Breast epithelium (tissue), 4 donors: Measurements from ENCODE around the gene SGTA. TPM values are rescaled to one million over a fixed set of nuclear protein-coding genes. Genes with fewer than 3 reads are reported as not detected.

Experiments
- DNase-seq, 2 donors: peaks; one replicate each; pipeline ENCODE4 v3.0.0-alpha.2; 2019; ENCODE audit warnings: low spot score in 2 of 2
- H3K27ac ChIP-seq, 2 donors: fragments of 200-600 bp; sonication (generic) in 1 of 2; one replicate each; pipeline ENCODE4 v1.5.1; 2016 to 2019; ENCODE audit warnings: mild to moderate bottlenecking in 1 of 2
- H3K27me3 ChIP-seq, 2 donors: fragments of 200-600 bp; sonication (generic) in 1 of 2; one replicate each; pipeline versions ENCODE4 v1.5.1 to v1.6.0; 2017 to 2019; ENCODE audit warnings: control low read depth in 1 of 2, mild to moderate bottlenecking in 1 of 2
- H3K36me3 ChIP-seq: fragments of 200-600 bp; one replicate; pipeline ENCODE4 v1.5.1; 2019
- H3K4me1 ChIP-seq, 2 donors: fragments of 200-600 bp; sonication (generic); one replicate each; pipeline ENCODE4 v1.5.1; 2016 to 2019; ENCODE audit warnings: control low read depth in 1 of 2
- H3K4me3 ChIP-seq, 3 donors: fragments of 200-600 bp; sonication (generic); 1 replicate in 2 of 3; 2 replicates in 1 of 3; pipeline ENCODE4 v1.5.1; 2016 to 2019; ENCODE audit warnings: mild to moderate bottlenecking in 3 of 3, moderate library complexity in 2 of 3
- H3K9me3 ChIP-seq, 2 donors: fragments of 200-600 bp; sonication (generic) in 1 of 2; one replicate each; pipeline ENCODE4 v1.5.1; 2016 to 2019; ENCODE audit warnings: control low read depth in 1 of 2
- POLR2A ChIP-seq: fragments of 450-650 bp; IDR thresholded peaks from one replicate; pipeline ENCODE4 v1.6.1; 2016; ENCODE audit warnings: antibody characterized with exemption, mild to moderate bottlenecking, moderate library complexity
- POLR2AphosphoS5 ChIP-seq, 3 donors: sonication (generic); formaldehyde crosslinking; IDR thresholded peaks; one replicate each; pipeline ENCODE4 v1.6.1; 2017; ENCODE audit warnings: antibody characterized with exemption in 3 of 3
- intact Hi-C: fragments of 100-400 bp; cut with DNase I; formaldehyde crosslinking; loops from one replicate; pipeline ENCODE4 v1.15.1; 2023; ENCODE audit warnings: low total_unique reads
- total RNA-seq, 3 donors: library from RNA; depleted of rRNA; stranded (reverse); fragments of >200 nt; gene quantifications; one replicate each; pipeline ENCODE4 v1.1.0, GENCODE V29; 2016
- TF ChIP-seq, protein P1 (sequence below), 3 donors: fragments of 450-650 bp; IDR thresholded peaks; one replicate each; pipeline ENCODE4 v1.5.1; 2016 to 2017; ENCODE audit warnings: antibody characterized with exemption in 3 of 3, mild to moderate bottlenecking in 3 of 3, moderate library complexity in 3 of 3

The SGTA gene, protein sequence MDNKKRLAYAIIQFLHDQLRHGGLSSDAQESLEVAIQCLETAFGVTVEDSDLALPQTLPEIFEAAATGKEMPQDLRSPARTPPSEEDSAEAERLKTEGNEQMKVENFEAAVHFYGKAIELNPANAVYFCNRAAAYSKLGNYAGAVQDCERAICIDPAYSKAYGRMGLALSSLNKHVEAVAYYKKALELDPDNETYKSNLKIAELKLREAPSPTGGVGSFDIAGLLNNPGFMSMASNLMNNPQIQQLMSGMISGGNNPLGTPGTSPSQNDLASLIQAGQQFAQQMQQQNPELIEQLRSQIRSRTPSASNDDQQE
- total RNA-seq, result 10 to 100 TPM; 40.3 to 45.2 (median 42.1) TPM

DNA sequence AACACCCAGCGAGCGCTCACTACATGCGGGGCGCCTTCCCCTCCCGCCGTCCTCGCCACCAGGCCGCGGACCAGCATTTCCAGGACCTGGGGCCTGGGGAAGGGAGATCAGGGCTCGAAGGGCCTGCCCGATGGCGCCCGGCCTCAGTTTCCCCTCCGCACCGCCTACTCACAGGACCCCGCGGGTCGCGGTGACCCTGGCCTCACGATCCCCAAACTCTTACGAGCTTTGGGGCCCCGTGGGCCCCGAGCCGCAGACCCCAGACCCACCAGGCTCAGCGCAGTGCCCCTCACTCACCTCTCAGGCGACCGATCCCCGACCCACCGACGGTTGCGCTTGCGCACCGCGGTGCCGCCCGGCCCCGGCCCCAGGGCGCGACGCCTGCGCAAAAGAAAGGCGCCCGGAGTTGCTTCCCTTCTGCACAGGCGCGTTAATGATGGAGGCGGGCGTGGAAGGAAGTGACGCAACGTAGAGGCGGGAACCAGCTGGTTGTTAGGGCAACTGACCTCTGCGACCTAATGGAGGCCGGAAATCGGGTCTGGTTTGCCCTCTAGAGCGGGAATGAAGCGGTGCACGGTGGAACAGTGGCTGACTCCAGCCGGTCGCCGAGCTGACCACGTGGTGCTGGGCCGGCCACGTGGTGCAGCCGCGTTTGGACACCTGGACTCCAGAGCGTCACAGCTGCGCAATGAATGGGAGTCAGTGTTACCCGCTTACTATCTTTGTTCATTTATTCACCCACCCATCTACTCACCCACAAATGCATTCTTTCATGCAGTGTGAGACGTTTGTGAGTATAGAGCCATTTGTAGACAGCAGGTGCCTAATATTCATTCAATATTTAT, at the start of gene SGTA:
TSS of gene SGTA (minus strand) at position 338 of the 845 bp plus-strand sequence. CDS start 14,205 bp downstream, outside the sequence.
- Histone ChIP-seq H3K4me3 (peak within 1 kb of the TSS; percentile 88 to 99 (median 89)), H3K27ac (peak within 1 kb of the TSS; percentile 93 to 97), H3K4me1 (peaks cover 5 to 19% of the 10 kb centered on the region in 2 donors)

DNA sequence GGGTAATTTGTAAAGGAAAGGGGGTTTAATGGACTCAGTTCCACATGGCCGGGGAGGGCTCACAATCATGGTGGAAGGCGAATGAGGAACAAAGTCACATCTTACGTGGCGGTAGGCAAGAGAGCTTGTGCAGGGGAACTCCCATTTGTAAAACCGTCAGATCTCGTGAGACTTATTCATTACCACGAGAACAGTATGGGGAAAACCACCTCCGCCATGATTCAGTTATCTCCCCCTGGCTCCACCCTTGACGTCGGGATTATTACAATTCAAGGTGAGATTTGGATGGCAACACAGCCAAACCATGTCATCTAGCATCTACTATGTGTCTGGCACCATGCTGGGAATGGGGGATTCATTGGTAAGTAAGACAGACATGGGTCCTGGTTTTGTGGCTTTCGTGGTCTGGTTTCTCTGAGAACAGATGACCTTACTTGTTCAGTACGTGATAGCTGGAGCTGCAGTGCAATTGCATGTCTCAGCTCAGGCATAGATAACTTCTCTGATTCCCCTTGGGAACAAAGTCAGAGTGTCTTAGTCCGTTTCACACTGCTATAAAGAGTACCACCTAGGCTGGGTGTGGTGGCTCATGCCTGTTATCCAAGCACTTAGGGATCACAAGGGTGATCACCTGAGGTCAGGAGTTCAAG, 44.9 kb upstream of the SGTA start:
- peaks cover 22 to 41% of the 10 kb centered on the region in 2 donors for H3K9me3 ChIP-seq
- intact Hi-C loops, result no loop called here
- TF ChIP-seq POLR2A (no peak), POLR2AphosphoS5 (IDR thresholded peaks at IDR 0.05) (no peak)
- TF ChIP-seq, protein P1, sequence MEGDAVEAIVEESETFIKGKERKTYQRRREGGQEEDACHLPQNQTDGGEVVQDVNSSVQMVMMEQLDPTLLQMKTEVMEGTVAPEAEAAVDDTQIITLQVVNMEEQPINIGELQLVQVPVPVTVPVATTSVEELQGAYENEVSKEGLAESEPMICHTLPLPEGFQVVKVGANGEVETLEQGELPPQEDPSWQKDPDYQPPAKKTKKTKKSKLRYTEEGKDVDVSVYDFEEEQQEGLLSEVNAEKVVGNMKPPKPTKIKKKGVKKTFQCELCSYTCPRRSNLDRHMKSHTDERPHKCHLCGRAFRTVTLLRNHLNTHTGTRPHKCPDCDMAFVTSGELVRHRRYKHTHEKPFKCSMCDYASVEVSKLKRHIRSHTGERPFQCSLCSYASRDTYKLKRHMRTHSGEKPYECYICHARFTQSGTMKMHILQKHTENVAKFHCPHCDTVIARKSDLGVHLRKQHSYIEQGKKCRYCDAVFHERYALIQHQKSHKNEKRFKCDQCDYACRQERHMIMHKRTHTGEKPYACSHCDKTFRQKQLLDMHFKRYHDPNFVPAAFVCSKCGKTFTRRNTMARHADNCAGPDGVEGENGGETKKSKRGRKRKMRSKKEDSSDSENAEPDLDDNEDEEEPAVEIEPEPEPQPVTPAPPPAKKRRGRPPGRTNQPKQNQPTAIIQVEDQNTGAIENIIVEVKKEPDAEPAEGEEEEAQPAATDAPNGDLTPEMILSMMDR (IDR thresholded peaks at IDR 0.05), result no peak
- H3K27ac ChIP-seq, result no peak overlapping the region
- H3K36me3 ChIP-seq, result peaks cover 8% of the 10 kb centered on the region
- no peak for DNase-seq
- no peaks in the 10 kb centered on the region for H3K27me3 ChIP-seq
- no peaks in the 10 kb centered on the region for H3K4me1 ChIP-seq
- no peak overlapping the region for H3K4me3 ChIP-seq

More for the DNA sequence above, at the start of gene SGTA:
- intact Hi-C loops, result loop anchor here (5.0 kb wide), 1 partner anchor 1536 kb away; the partner anchor contains the start of gene MIDN
- Histone ChIP-seq H3K9me3 (no peaks in the 10 kb centered on the region), H3K36me3 (no peaks in the 10 kb centered on the region), H3K27me3 (no peaks in the 10 kb centered on the region)
- TF ChIP-seq, protein P1 (IDR thresholded peaks at IDR 0.05), result peak in 2 of 3 donors; percentile 45 to 73
- TF ChIP-seq POLR2A, result peak; percentile 84
- peak; percentile 64 to 88 (median 84) for TF ChIP-seq POLR2AphosphoS5 (IDR thresholded peaks at IDR 0.05)
- peak; percentile 98 for DNase-seq

DNA sequence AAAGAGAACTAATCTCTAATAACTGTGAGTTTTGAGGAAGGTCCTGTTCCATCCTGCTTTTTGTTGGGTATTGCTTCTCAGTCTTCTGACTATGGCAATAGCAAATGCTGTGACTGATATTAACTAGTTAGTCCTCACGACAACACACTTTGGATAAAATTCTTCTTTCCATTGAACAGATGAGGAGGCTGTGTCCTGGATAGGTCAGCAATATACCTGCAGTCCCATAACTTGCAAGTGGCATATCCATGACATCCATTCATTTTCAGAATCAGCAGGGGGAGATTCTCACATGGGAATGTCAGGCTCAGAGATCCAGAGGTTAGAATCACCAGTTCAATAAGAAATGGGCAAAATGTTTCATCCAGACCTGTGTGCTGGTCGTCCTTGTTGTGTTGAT, 43.9 kb upstream of the SGTA start:
- TF ChIP-seq POLR2A (no peak), POLR2AphosphoS5 (IDR thresholded peaks at IDR 0.05) (no peak)
- TF ChIP-seq, protein P1 (IDR thresholded peaks at IDR 0.05), result no peak

DNA sequence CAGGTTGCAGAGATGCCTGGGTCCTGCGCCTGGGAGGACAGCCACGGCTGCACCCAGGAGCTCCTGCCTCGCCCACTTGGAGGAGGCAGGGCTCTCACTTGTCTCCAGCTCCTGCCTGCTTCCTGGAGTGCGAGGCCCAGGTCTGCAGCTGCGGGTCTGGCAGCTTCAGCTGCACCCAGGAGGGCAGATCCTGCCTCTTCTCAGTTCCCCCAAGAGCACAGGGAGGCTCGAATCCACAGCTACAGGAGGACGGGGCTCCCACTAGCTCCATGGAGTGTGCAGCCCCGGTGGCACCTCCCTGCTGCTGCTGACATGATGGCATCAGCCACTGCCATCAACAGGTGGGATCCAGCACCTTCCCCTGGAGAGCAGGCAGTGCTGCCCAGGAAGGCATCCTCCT, 41.1 kb upstream of the SGTA start:
- Histone ChIP-seq H3K27me3 (no peaks in the 10 kb centered on the region), H3K4me1 (no peaks in the 10 kb centered on the region), H3K27ac (no peak overlapping the region), H3K4me3 (no peak overlapping the region), H3K36me3 (no peaks in the 10 kb centered on the region), H3K9me3 (peaks cover 1 to 10% of the 10 kb centered on the region in 2 donors)
- TF ChIP-seq POLR2A, result no peak
- TF ChIP-seq, protein P1 (IDR thresholded peaks at IDR 0.05), result no peak
- no peak for TF ChIP-seq POLR2AphosphoS5 (IDR thresholded peaks at IDR 0.05)
- DNase-seq, result no peak
- intact Hi-C loops, result no loop called here

More for the DNA sequence above, 43.9 kb upstream of the SGTA start:
- Histone ChIP-seq H3K27ac (no peak overlapping the region), H3K9me3 (peaks cover 13 to 32% of the 10 kb centered on the region in 2 donors), H3K27me3 (no peaks in the 10 kb centered on the region), H3K36me3 (no peaks in the 10 kb centered on the region), H3K4me3 (no peak overlapping the region), H3K4me1 (no peaks in the 10 kb centered on the region)
- DNase-seq, result no peak
- intact Hi-C loops, result no loop called here
